Retina (tissue), 1 donor: ENCODE results near the gene PCTP.

ENCODE experiments used
- DNase-seq: peaks from one replicate; pipeline ENCODE4 v3.0.0-alpha.2; 2016

Gene PCTP

GRCh38 chr17:55728361-55728760 is 22.5 kb upstream of the PCTP start:
- DNase-seq, result no peak

- DNase-seq, result no peak
Measured at GRCh38 chr17:55728833-55729232, 22.0 kb upstream of the PCTP start.

- DNase-seq, result no peak
Measured at GRCh38 chr17:55729484-55729883, 21.4 kb upstream of the PCTP start.

- no peak for DNase-seq
Measured at GRCh38 chr17:55730380-55730779, 20.5 kb upstream of the PCTP start.

- DNase-seq, result no peak
Measured at GRCh38 chr17:55730808-55731207, 20.0 kb upstream of the PCTP start.

GRCh38 chr17:55731586-55732250 is 19.1 kb upstream of the PCTP start:
- peak; percentile 26 for DNase-seq

GRCh38 chr17:55734128-55734781 is 16.6 kb upstream of the PCTP start:
- DNase-seq, result no peak

- no peak for DNase-seq
Measured at GRCh38 chr17:55735731-55736405, 15.0 kb upstream of the PCTP start.

GRCh38 chr17:55737976-55738501 is 12.8 kb upstream of the PCTP start:
- no peak for DNase-seq

GRCh38 chr17:55740511-55741355 is 10.1 kb upstream of the PCTP start:
- DNase-seq, result no peak

GRCh38 chr17:55741356-55741700 is 9.5 kb upstream of the PCTP start:
- DNase-seq, result no peak

GRCh38 chr17:55742272-55743102 is 8.4 kb upstream of the PCTP start:
- DNase-seq, result no peak

GRCh38 chr17:55743103-55743679 is 7.7 kb upstream of the PCTP start:
- no peak for DNase-seq

- no peak for DNase-seq
Measured at GRCh38 chr17:55745258-55745657, 5.6 kb upstream of the PCTP start.

- no peak for DNase-seq
Measured at GRCh38 chr17:55746466-55746865, 4.4 kb upstream of the PCTP start.

GRCh38 chr17:55747209-55747608 is 3.6 kb upstream of the PCTP start:
- DNase-seq, result no peak

GRCh38 chr17:55748841-55749240 is 2.0 kb upstream of the PCTP start:
- DNase-seq, result no peak

- DNase-seq, result no peak
Measured at GRCh38 chr17:55749985-55750384, 866 bp upstream of the PCTP start.

GRCh38 chr17:55751720-55752250 is 934 bp downstream of the PCTP start:
- no peak for DNase-seq

GRCh38 chr17:55756689-55757088 is 5.8 kb downstream of the PCTP start:
- DNase-seq, result no peak

- DNase-seq, result no peak
Measured at GRCh38 chr17:55757659-55758058, 6.8 kb downstream of the PCTP start.

GRCh38 chr17:55758171-55758570 is 7.3 kb downstream of the PCTP start:
- DNase-seq, result no peak
